Measurements from ENCODE around the gene ZNF473.

The ZNF473 gene

DNA sequence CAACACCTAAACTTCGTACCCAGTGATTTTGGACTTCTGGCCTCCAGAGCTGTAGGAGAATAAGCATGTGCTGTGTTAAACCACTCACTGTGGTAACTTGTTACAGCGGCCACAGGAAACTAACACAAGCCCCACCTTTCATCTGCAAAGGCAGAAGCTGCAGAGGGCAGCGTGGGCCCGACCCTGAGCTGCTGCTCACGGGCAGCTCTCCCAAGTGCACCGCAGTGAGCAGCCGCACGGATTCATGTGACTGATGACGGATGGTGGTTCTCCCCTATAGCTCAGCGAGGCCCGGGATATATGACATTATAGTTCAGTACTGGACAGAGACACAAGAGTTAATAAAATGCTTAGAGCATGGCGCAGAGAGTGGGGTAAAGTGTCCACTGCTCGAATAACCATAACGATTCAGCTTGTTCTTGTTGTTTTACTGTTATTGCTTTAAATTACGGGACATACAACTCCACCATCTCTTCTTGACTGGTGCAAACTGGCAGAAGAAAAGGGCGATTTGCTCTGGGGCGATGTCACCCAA lies 22.5 kb upstream of the ZNF473 start:
- TF ChIP-seq ZFX (IDR thresholded peaks at IDR 0.05; ENCODE audit: borderline replicate concordance) = no peak
- TF ChIP-seq, protein P1, sequence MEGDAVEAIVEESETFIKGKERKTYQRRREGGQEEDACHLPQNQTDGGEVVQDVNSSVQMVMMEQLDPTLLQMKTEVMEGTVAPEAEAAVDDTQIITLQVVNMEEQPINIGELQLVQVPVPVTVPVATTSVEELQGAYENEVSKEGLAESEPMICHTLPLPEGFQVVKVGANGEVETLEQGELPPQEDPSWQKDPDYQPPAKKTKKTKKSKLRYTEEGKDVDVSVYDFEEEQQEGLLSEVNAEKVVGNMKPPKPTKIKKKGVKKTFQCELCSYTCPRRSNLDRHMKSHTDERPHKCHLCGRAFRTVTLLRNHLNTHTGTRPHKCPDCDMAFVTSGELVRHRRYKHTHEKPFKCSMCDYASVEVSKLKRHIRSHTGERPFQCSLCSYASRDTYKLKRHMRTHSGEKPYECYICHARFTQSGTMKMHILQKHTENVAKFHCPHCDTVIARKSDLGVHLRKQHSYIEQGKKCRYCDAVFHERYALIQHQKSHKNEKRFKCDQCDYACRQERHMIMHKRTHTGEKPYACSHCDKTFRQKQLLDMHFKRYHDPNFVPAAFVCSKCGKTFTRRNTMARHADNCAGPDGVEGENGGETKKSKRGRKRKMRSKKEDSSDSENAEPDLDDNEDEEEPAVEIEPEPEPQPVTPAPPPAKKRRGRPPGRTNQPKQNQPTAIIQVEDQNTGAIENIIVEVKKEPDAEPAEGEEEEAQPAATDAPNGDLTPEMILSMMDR (IDR thresholded peaks at IDR 0.05) = no peak
- H3K27ac ChIP-seq = no peak overlapping the region

DNA sequence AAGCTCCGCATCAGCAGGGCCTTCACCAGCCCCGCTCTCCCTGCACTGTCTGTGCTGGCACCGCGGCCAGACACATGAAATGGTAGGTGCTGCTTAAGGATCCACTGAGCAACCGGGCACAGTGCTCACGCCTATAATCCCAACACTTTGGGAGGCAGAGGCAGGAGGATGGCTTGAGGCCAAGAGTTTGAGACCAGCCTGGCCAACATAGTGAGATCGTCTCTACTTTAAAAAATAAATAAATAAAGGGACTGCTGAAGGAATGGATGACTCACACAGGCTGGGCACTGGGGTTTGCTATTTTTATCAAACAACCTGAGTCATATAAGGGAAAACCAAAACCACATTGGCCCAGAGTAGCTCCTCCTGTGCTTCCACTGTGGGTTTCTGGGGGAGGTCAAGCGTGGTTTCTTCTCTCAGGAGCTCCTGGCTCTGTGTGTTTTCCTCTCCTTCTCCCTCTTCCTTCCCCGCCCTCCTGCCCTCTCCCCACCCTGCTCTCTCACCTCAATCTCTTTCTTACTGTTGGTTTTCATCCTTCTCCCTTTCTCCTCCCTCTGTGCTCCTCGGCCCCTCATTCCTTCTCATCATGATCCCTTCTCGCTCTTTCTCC lies 21.9 kb upstream of the ZNF473 start:
- no peak overlapping the region for H3K27ac ChIP-seq
- no peak for TF ChIP-seq ZFX (IDR thresholded peaks at IDR 0.05; ENCODE audit: borderline replicate concordance)
- TF ChIP-seq, protein P1 (IDR thresholded peaks at IDR 0.05) = no peak

DNA sequence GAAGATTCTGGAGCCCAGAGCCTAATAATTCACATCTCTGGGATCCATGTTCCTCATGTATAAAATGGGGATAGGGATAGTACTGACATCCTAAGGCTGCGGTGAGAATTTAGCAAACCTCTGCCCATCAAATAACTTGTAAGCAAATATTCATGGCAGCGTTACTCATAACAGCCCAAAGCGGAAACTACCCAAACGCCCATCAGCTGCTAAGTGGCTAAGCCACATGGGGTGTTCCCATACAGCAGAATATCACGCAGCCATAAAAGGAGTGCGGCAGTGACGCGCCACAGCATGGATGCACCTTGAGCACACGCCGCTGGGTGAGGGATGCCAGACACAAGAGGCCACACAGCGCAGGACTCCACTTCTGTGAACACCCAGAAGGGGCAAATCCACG lies 20.4 kb upstream of the ZNF473 start:
- TF ChIP-seq, protein P1 (IDR thresholded peaks at IDR 0.05) = no peak
- no peak for TF ChIP-seq ZFX (IDR thresholded peaks at IDR 0.05; ENCODE audit: borderline replicate concordance)
- no peak overlapping the region for H3K27ac ChIP-seq

DNA sequence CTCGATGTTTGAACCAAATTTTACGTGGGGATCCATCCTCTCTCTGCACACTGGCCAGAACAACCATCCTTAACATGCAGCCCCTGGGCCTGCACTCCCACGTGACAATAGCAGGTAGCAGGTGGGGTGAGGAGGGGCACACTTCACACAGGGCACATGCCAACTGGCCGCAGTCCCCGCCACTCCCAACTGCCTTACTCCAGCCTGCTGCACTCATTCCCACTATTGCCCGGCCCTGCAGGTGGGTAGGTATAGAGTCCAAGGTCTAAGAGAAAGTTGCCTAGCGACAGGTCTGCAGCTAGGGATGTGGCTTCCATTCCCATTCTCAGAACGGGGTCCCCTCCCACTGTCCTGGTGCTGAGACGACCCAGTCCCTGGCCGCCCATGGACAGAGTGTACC lies 18.6 kb upstream of the ZNF473 start:
- H3K27ac ChIP-seq = no peak overlapping the region
- no peak for TF ChIP-seq ZFX (IDR thresholded peaks at IDR 0.05; ENCODE audit: borderline replicate concordance)
- TF ChIP-seq, protein P1 (IDR thresholded peaks at IDR 0.05) = no peak

DNA sequence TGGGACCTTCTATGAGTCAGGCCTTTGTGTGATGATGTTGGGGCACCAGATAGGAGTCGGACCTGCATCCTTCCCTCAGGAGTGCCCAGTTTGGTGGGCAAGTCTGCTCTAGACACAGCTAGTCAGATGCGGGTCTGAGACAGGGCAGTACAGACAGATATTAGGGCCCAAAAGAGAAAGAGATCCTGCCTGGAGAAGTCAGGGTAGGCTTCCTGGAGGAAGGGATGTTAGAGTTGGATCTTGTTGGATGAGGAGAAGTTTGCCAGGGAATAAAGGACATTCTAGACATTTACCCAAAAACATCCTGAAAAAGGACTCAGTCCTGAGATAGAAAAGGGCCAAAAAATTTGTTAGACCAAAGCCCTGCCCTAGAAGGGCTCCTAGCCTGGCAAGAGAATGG lies 17.9 kb upstream of the ZNF473 start:
- TF ChIP-seq, protein P1 (IDR thresholded peaks at IDR 0.05) = no peak
- no peak for TF ChIP-seq ZFX (IDR thresholded peaks at IDR 0.05; ENCODE audit: borderline replicate concordance)

DNA sequence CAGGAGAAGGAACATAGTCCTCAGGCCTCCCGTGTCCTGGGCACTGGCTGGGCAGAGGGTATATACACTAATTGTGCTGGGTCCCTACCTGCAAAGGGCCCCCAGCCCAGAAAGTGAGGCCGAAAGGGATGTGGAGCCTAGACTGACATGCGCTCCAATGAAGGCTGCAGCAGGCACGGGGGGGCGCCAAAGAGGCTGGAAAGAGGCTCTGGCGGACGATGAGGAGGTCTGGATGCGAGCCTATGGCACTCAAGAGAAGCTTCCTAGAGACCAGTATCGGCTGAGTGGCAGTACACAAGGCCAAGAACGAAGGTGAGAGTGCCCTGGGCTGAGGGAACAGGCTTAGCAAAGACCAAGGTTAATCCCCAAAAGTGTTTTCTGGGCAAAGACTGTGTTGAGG lies 17.3 kb upstream of the ZNF473 start:
- H3K27ac ChIP-seq = peak overlapping the region; percentile 37
- TF ChIP-seq ZFX (IDR thresholded peaks at IDR 0.05; ENCODE audit: borderline replicate concordance) = no peak
- TF ChIP-seq, protein P1 (IDR thresholded peaks at IDR 0.05) = peak; percentile 69

More for the DNA sequence above, 17.9 kb upstream of the ZNF473 start:
- peak overlapping the region; percentile 37 for H3K27ac ChIP-seq

DNA sequence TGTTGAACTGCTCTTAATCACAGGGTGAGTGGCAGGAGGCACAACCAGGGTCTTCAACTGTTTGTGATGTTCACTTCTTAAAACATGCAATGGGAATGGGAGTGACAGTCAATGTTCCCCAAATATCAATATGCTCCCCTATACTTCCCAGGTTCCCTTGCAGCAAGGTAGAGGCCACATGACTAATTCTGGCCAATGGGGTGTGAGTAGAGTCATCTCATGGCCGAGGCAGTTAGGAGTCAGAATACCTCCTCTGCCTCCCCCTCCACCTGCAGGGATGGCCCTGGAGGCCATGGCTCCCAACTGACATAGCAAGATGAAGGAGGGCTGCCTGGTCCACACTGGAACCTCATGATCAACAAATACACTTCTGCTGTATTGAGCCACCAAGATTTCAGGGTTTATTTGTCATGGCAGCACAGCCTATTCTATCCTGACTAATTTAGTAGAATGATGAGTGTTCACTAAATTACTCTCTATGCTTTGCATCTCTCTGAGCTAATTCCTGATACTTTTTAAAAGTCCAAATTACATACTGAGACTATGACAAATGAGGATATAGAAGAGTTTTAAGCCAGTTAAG lies 9.5 kb upstream of the ZNF473 start:
- no peak overlapping the region for H3K27ac ChIP-seq
- TF ChIP-seq ZFX (IDR thresholded peaks at IDR 0.05; ENCODE audit: borderline replicate concordance) = no peak
- TF ChIP-seq, protein P1 (IDR thresholded peaks at IDR 0.05) = no peak
